HEK293T (cell line): ENCODE results near the gene ELMOD3.
"Not testable (repeated sequence)": the region's sequence is repeated elsewhere in the genome, so short reads cannot be mapped to it uniquely, and the experiment has no call there.

Experiments
- BHLHE40 ChIP-seq: fragments of 450-650 bp; IDR thresholded peaks from 2 replicates; pipeline ENCODE4 v1.6.1; 2016; ENCODE audit warnings: mild to moderate bottlenecking, moderate library complexity, borderline replicate concordance
- ELF4 ChIP-seq: fragments of 450-650 bp; IDR thresholded peaks from 2 replicates; pipeline ENCODE4 v1.6.1; 2017; ENCODE audit warnings: antibody characterized with exemption
- FOXK2 ChIP-seq: fragments of 450-650 bp; IDR thresholded peaks from 2 replicates; pipeline ENCODE4 v1.6.1; 2016; ENCODE audit warnings: mild to moderate bottlenecking
- FOXM1 ChIP-seq: fragments of 450-650 bp; IDR thresholded peaks from 2 replicates; pipeline ENCODE4 v1.6.1; 2017; ENCODE audit warnings: mild to moderate bottlenecking, borderline replicate concordance
- L3MBTL2 ChIP-seq: fragments of 450-650 bp; conservative IDR thresholded peaks from 2 replicates; pipeline ENCODE4 v1.6.1; 2016; ENCODE audit warnings: mild to moderate bottlenecking
- SP1 ChIP-seq: fragments of 450-650 bp; IDR thresholded peaks from 2 replicates; pipeline ENCODE4 v1.6.1; 2017
- SUZ12 ChIP-seq: fragments of 450-650 bp; IDR thresholded peaks from 2 replicates; pipeline ENCODE4 v1.6.1; 2016; ENCODE audit warnings: mild to moderate bottlenecking
- TARDBP ChIP-seq: fragments of 450-650 bp; IDR thresholded peaks from 2 replicates; pipeline ENCODE4 v1.6.1; 2016

GRCh38 chr2:85315921-85316320 lies 38.6 kb upstream of the ELMOD3 start:
- not testable (repeated sequence) for TF ChIP-seq FOXM1, FOXK2, TARDBP, ELF4, BHLHE40, L3MBTL2, SP1, SUZ12
